Central memory CD8-positive, alpha-beta T cell (primary cell): ENCODE measurements around the gene NUDT4.
A peak's percentile ranks its signal among the peaks of the same experiment; 100 is the strongest.

ENCODE experiments used
- ATAC-seq: fragments of 150-1000 bp; cut with Tn5 transposase; replicated peaks from 2 replicates; pipeline ENCODE4 v1.10.0; 2022; ENCODE audit warnings: mild to moderate bottlenecking, moderate FRiP score, moderate number of reproducible peaks; ENCODE audit not compliant: poor library complexity, severe bottlenecking; ENCODE audit errors: extremely low read depth
- DNase-seq, 2 donors: peaks; one replicate each; pipeline ENCODE4 v3.0.0; 2021; ENCODE audit warnings: low spot score in 2 of 2
- H3K27ac Mint-ChIP-seq: one replicate; pipeline ENCODE4 v1.8.0; 2022; ENCODE audit warnings: low read depth, mild to moderate bottlenecking, moderate library complexity, mixed read lengths
- H3K27me3 Mint-ChIP-seq: one replicate; pipeline ENCODE4 v1.8.0; 2022; ENCODE audit warnings: mixed read lengths
- H3K36me3 Mint-ChIP-seq: one replicate; pipeline ENCODE4 v1.8.0; 2022; ENCODE audit warnings: mild to moderate bottlenecking, moderate library complexity, mixed read lengths; ENCODE audit not compliant: insufficient read depth
- H3K4me1 Mint-ChIP-seq: one replicate; pipeline ENCODE4 v1.8.0; 2022; ENCODE audit warnings: mixed read lengths
- H3K4me3 Mint-ChIP-seq: one replicate; pipeline ENCODE4 v1.8.0; 2022; ENCODE audit warnings: mild to moderate bottlenecking, moderate library complexity, mixed read lengths
- H3K9me3 Mint-ChIP-seq: one replicate; pipeline ENCODE4 v1.8.0; 2022; ENCODE audit warnings: mixed read lengths

NUDT4 gene

DNA sequence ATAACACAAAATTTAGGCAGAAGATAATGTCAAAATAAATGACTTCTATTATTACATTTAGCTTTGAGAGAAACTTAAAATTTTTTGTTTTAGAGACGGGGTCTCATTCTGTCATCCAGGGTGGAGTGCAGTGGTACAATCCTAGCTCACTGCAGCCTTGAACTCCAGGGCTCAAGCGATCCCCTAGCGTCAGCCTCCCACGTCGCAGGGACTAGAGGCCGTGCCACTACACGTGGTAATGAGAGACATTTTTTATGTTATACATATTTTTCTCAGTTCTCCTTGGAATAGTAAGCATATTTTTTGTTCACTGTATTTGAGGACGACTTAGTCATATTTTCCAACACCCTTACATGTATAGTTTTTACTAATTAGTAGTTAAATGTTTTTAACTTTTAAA, 21.5 kb upstream of the NUDT4 start:
- H3K4me3 Mint-ChIP-seq: no peak overlapping the region

DNA sequence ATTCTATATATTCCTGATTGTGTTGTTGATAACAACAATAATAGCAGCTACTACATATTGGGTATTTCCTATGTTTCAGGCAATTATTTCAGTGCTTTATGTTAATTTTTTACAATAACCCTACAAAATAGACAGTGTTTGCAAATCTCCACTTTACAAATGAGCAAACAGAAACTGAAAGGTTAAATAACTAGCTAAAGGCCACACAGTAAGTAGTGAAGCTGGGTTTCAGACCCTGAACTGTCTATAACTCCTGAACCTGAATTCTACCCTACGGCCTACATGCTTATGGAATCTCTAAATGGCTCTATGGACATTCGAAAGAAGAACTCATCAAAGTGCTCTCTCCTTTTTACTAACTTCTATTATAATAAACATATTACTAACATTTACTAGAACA, 19.7 kb upstream of the NUDT4 start:
- ATAC-seq: no peak
- DNase-seq: no peak
- H3K4me1 Mint-ChIP-seq: peaks cover 5% of the 10 kb centered on the region
- H3K27me3 Mint-ChIP-seq: no peaks in the 10 kb centered on the region
- H3K36me3 Mint-ChIP-seq: no peaks in the 10 kb centered on the region
- H3K27ac Mint-ChIP-seq: no peak overlapping the region
- H3K4me3 Mint-ChIP-seq: no peak overlapping the region
- no peaks in the 10 kb centered on the region for H3K9me3 Mint-ChIP-seq

More for the DNA sequence above, 21.5 kb upstream of the NUDT4 start:
- no peaks in the 10 kb centered on the region for H3K27me3 Mint-ChIP-seq
- ATAC-seq: no peak
- H3K9me3 Mint-ChIP-seq: no peaks in the 10 kb centered on the region
- no peaks in the 10 kb centered on the region for H3K36me3 Mint-ChIP-seq
- no peaks in the 10 kb centered on the region for H3K4me1 Mint-ChIP-seq
- DNase-seq: no peak
- no peak overlapping the region for H3K27ac Mint-ChIP-seq

DNA sequence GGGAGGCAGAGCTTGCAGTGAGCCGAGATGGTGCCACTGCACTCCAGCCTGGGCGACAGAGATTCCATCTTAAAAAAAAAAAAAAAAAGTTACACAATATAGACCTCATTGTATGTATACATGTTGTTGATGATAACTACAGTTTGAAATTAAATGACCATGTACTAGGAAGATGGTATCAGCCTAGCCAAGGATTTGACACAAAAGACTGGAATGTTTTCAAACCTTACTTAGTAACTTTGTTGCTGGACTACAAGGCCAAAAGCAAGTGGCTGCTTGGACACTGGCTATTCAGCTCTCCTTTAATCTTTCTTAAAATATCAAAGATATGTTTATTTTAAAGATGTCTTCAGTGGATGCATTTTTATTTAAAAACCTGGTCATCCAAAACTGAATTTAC, 18.9 kb upstream of the NUDT4 start:
- no peaks in the 10 kb centered on the region for H3K36me3 Mint-ChIP-seq
- H3K9me3 Mint-ChIP-seq: no peaks in the 10 kb centered on the region
- no peak for DNase-seq
- no peak overlapping the region for H3K27ac Mint-ChIP-seq
- ATAC-seq: no peak
- H3K4me1 Mint-ChIP-seq: peaks cover 11% of the 10 kb centered on the region
- no peaks in the 10 kb centered on the region for H3K27me3 Mint-ChIP-seq
- H3K4me3 Mint-ChIP-seq: no peak overlapping the region

DNA sequence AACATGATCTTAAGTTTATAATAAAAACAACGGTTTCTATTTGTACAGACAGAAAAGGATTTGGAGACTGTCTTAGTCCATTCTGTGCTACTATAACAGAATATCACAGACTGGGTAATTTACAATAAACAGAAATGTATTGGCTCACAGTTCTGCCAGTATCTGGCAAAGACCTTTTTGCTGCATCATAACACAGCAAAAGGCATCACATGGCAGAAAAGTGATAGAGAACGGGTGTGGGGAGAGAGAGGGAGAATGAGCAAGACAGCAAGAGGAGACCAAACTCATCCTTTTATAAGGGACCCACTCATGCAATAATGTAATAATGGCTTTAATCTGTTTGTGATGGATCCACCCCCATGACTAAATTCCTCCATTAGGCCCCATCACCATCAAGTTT, 17.0 kb upstream of the NUDT4 start:
- Mint-ChIP-seq H3K4me1 (peaks cover 15% of the 10 kb centered on the region), H3K36me3 (no peaks in the 10 kb centered on the region), H3K4me3 (no peak overlapping the region), H3K9me3 (no peaks in the 10 kb centered on the region), H3K27ac (no peak overlapping the region), H3K27me3 (no peaks in the 10 kb centered on the region)
- no peak for DNase-seq
- ATAC-seq: no peak

DNA sequence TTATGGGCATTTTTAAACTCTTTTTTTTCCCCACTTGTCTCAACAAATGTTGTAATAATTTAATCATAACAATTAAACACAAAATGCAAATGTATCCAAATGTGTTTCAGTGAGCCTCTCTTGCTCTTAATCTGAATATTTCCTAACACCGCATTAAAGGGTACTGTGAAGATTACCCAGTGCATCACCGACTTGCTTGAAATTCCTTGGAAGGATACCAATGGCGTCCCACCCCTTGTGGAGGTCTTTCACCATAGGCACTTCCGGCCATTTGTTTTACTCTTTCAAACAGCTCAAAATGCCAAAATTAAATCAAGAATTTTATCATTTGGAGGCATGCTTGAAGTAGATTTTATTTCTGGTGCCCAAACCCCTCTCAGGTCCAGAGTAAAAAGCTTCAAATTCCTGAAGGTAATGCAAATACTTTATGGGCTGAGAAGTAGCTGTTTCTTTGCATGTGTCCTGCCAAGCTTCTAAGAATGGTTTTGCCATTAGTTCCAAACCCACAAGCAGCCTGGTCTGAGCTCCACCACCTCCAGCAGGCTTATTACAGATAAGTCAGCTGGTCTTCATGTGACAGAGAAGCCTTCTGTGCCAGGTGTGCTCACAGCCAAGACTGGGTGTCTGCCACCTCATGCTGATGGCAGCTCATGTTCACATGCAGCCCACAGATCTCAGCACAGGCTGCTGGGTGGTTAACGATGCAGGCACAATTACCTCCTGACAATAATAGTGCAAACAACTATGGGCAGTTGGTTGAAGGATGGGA, 16.4 kb upstream of the NUDT4 start:
- ATAC-seq (no peak), DNase-seq (no peak)
- Mint-ChIP-seq H3K27me3 (no peaks in the 10 kb centered on the region), H3K9me3 (no peaks in the 10 kb centered on the region), H3K4me3 (no peak overlapping the region), H3K27ac (no peak overlapping the region), H3K4me1 (peaks cover 15% of the 10 kb centered on the region), H3K36me3 (no peaks in the 10 kb centered on the region)

DNA sequence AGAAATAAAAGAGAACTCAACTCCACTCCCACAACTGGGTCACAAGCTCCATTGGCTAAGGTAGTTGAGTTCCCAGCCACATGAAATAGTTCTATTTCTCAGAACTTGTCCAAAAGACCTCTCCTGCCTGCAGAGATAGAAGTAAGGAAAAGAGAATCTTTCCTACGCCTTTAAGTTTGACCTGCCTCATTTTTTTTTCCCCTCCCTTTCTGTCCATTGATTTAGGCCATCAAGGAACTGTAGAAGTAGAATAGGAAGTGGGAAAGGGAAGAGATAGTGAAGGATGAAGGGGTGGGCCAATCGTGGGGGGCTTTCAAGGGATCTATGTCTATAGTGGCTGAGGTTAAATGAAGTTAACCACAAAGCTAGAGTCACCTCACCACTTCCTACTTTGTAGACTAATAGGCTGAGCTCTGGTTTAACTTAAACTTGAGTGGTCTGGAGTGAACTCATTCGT, 13.9 kb upstream of the NUDT4 start:
- Mint-ChIP-seq H3K36me3 (no peaks in the 10 kb centered on the region), H3K4me3 (no peak overlapping the region), H3K9me3 (no peaks in the 10 kb centered on the region), H3K27me3 (no peaks in the 10 kb centered on the region), H3K4me1 (peaks cover 15% of the 10 kb centered on the region), H3K27ac (no peak overlapping the region)
- DNase-seq (no peak), ATAC-seq (peak; percentile 82)

DNA sequence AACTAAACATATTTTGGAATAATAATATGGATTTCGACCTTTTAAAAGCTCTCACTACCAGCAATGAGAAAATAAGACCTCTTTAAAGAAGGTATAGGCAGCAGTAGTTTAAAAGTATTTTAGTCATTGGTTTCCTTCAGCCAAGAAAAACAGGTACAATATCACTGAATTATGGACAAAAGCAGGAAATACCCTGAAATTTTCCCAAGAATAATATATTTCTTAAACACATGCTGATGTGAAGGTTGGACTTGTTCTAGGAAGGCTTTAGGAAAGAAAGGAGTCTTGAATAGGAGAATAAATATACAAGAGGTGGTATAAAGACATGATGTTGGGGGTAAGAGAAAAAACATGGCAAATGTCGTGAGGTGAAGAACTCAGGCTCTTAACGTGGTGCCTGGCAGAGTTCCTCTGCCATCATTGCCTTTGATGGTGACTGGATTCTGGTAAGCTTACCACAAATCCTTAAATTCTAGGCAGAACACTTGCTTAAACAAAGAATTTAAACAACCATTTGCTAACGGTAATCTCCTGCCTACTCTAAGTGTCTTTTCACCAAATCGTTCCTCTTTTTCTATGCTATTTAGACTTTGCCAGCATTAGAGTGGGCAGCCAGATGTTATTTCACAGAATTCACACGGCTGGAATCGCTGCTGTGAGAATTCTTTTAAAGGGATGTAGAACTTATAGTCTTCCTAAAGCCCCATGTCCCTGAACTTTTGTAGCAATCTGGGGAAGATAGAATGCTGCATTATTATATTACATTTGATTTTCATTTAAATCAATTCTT, 11.9 kb upstream of the NUDT4 start:
- no peaks in the 10 kb centered on the region for H3K9me3 Mint-ChIP-seq
- no peak overlapping the region for H3K27ac Mint-ChIP-seq
- no peak overlapping the region for H3K4me3 Mint-ChIP-seq
- DNase-seq (no peak), ATAC-seq (no peak)
- H3K4me1 Mint-ChIP-seq: peaks cover 15% of the 10 kb centered on the region
- no peaks in the 10 kb centered on the region for H3K27me3 Mint-ChIP-seq
- no peaks in the 10 kb centered on the region for H3K36me3 Mint-ChIP-seq

DNA sequence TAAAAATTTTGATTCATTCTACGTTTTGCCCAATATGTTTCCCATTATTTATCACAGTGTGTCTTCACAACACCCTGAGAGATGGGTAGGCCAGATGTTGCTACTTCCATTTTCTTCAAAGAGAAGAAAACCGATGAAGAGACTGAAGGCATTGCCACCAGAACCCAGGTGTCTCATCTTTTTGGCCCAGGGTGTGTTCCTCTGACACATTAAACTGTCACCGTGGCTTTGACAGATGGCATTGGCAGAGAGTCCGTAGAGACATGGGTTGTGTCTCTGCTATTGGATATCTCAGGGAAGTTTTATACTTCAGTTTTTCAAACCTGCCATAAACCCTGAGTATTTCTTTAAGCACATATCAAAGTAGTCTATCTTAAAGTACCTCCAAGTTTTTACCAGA, 11.3 kb upstream of the NUDT4 start:
- Mint-ChIP-seq H3K9me3 (no peaks in the 10 kb centered on the region), H3K36me3 (no peaks in the 10 kb centered on the region), H3K4me1 (peaks cover 15% of the 10 kb centered on the region), H3K4me3 (no peak overlapping the region), H3K27me3 (no peaks in the 10 kb centered on the region), H3K27ac (no peak overlapping the region)
- DNase-seq (no peak), ATAC-seq (no peak)

DNA sequence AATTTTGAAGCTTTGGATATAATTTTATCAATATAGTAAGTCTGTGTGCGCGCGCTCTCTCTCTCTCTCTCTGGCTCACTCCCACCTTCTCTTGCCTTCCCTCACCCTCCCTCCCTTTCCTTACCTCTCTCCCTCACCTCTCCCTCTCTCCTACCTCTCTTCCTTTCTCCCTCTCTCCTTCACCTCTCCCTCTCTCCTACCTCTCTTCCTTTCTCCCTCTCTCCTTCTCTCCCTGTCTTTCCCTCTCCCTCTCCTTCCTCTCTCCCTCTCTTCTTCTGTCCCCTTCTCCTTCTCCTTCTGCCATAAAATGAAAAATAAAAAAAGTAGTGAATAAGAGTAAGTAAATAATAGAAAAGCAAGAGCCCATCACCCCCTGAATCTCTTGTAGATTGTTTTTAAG, 9.0 kb upstream of the NUDT4 start:
- ATAC-seq (no peak), DNase-seq (no peak)
- Mint-ChIP-seq H3K36me3 (no peaks in the 10 kb centered on the region), H3K4me1 (peaks cover 4% of the 10 kb centered on the region), H3K27me3 (no peaks in the 10 kb centered on the region), H3K4me3 (no peak overlapping the region), H3K27ac (no peak overlapping the region), H3K9me3 (no peaks in the 10 kb centered on the region)

DNA sequence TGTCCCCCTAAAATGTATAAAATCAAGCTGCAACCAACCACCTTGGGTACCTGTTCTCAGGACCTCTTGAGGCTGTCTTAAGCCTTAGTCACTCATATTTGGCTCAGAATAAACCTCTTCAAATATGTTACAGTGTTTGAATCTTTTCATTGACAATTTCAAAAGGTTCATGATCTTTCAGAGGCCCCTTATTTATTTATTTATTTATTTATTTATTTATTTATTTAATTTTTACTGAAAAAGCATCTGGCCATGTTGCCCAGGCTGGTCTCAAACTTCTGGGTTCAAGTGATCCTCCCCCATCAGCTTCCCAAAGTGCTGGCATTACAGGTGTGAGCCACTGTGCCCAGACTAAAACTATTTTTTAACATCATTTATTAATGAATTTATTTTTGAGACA, 8.2 kb upstream of the NUDT4 start:
- Mint-ChIP-seq H3K27me3 (no peaks in the 10 kb centered on the region), H3K4me3 (no peak overlapping the region), H3K27ac (no peak overlapping the region), H3K9me3 (no peaks in the 10 kb centered on the region), H3K4me1 (no peaks in the 10 kb centered on the region), H3K36me3 (no peaks in the 10 kb centered on the region)
- DNase-seq (no peak), ATAC-seq (no peak)

DNA sequence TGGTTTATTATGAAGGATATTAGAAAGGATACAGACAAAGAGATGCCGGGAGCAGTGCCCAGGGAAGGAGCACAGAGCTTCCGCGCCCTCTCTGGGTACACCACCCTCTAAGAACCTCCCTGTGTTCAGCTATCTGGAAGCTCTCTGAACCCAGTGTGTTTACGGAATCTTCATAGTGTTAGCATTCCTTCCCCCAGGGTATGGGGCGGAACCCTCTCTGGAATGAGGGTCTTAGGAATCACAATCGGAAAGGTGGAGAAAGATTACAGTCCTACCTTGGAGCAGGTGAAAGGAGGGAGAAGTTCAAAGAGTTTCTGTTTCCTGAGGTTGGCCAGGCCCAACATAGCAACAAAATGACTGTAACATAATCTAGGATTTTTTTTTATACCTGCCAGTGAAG, 6.8 kb upstream of the NUDT4 start:
- ATAC-seq (no peak), DNase-seq (no peak)
- Mint-ChIP-seq H3K27ac (no peak overlapping the region), H3K27me3 (no peaks in the 10 kb centered on the region), H3K4me1 (no peaks in the 10 kb centered on the region), H3K9me3 (no peaks in the 10 kb centered on the region), H3K36me3 (no peaks in the 10 kb centered on the region), H3K4me3 (no peak overlapping the region)

DNA sequence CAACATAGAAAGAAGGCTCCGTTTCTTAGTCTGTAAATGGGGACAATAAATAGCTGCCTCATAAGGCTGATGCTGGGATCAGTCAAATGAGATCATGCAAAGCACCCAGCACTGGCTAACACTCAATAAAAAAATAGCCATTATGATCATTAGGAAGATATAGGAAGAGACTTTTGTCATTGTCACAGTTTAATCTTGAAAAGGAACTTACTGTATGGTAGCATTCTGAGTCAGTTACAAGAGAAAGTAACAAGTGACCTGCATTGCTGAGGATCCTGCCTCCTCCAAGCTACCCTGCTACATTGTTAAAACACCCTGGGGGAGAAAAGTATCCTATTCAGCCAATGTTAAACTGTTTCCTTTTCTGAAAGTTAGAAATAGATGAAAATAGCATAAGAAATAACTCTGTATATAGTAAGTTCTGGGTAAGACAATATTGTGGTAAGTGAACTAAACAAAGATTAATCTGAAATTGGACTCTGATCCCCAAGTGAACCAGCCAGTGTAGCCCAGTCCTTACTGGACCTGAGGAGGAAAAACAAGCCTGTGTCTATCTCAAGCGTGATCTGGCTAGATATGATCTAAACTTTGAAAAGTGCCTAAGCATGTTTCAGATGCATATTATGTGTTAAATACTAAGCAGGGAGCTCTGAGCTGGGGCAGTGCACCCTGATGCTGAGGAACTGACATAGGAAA, 3.6 kb upstream of the NUDT4 start:
- Mint-ChIP-seq H3K27me3 (no peaks in the 10 kb centered on the region), H3K9me3 (no peaks in the 10 kb centered on the region), H3K36me3 (peaks cover 10% of the 10 kb centered on the region), H3K4me1 (peaks cover 13% of the 10 kb centered on the region), H3K4me3 (no peak overlapping the region), H3K27ac (no peak overlapping the region)
- DNase-seq (no peak), ATAC-seq (no peak)

DNA sequence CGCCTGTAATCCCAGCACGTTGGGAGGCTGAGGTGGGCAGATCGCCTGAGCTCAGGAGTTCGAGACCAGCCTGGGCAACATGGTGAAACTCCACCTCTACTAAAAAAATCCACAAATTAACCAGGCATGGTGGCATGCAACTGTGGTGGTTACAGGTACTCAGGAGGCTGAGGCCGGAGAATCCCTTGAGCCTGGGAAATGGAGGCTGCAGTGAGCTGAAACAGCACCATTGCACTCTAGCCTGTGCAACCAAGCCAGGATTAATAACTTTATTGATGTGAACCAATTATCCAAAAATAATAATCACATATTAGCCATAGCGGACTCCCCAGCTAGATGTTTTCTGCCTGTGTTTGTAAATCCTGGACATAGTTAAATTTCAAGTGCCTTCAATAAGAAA, 1.8 kb upstream of the NUDT4 start:
- Mint-ChIP-seq H3K27me3 (no peaks in the 10 kb centered on the region), H3K36me3 (peaks cover 11% of the 10 kb centered on the region), H3K9me3 (no peaks in the 10 kb centered on the region), H3K27ac (no peak overlapping the region), H3K4me3 (no peak overlapping the region), H3K4me1 (peaks cover 31% of the 10 kb centered on the region)
- no peak for DNase-seq
- ATAC-seq: no peak
